NCI-H526 treated with DMSO at 0.1 percent for 48 hours (cell line): Measurements from ENCODE around the gene ITGB6.
A peak's percentile ranks its signal among the peaks of the same experiment; 100 is the strongest.

ENCODE experiments used
- DNase-seq: peaks from one replicate; lab custom pipeline; 2025; lab: John Stamatoyannopoulos, UW

Gene ITGB6

GRCh38 chr2:160087854-160088745 lies 112.0 kb downstream of the ITGB6 start:
- DNase-seq, result no peak

DNA sequence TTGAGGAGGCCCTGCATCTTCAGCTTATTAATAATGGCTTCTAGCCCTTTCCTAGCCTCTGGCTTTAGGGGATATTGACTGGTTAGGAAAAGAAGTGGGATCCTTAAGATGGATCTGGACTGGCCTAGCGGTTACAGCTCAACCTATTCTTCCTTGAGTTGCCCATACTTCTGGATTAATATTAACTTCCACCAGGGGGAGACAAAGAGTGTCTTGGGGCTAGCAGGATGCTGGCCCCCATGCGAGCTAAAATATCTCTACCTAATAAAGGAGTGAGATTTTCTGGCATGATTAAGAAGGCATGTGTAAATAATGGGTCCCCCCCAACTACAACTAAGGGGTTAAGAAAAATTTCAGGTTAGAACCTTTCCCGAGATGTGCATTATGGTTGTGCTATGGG lies 114.4 kb downstream of the ITGB6 start:
- DNase-seq, result no peak

- DNase-seq, result no peak
Measured at GRCh38 chr2:160077912-160078810, 121.9 kb downstream of the ITGB6 start.

DNA sequence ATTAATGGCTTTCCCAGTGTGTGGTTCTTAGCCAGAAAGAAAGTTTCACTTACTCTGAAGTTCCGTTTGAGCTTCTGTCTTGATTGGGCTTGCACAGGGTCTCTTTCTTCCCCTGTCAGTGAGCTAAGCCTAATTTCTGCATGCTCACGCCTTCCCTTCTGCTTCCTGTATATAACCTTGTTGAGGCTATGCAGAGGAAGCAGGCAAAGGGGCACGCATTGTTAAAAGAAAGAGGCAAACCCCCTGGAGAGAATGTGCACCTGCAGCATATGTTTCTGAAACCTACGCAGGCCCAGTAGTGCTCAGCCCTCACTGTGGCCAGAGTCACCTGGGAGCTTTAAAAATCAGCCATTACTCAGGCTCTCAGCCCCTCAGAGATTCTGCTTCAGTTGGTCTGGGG lies 123.2 kb downstream of the ITGB6 start:
- no peak for DNase-seq

- DNase-seq, result no peak
Measured at GRCh38 chr2:160076241-160076640, 123.8 kb downstream of the ITGB6 start.

DNA sequence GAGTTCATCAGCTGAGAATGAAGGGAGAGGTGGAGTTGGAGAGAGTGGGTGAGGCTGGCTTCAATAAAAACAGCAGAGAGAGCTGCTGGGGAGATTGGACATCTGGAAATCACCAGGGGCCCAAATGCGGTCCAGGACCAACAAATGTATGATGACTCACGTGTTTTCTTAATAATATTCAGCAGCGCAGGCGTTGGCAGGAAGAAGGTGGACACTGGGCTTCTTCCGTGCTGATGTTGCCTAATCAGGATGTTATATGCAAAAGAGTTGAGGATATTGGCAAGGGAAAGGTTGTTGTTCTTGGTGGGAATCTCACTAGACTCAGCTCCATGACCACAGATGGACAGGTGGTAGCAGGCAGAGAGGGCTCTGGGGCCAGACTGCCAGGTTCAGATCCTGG lies 124.9 kb downstream of the ITGB6 start:
- DNase-seq, result no peak

GRCh38 chr2:160073284-160073888 lies 126.7 kb downstream of the ITGB6 start:
- DNase-seq, result no peak

DNA sequence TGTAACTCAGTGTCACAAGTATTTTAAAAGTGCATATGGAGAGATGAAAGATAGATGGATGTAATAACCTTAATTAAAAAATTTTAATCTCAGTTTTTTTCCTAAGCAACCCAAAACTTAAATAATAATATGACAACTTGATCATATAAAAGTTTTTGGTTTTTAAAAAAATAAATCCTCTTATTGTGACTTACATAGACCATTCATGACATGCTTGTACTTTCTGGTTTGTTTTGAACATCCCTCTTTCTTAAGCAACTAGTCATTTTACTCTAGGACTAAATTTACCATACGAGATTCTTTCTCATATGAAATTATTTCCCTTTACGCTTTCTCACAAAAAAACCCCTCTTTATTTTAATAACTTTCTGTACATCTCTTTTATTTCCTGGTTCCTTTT lies 131.2 kb downstream of the ITGB6 start:
- no peak for DNase-seq

DNA sequence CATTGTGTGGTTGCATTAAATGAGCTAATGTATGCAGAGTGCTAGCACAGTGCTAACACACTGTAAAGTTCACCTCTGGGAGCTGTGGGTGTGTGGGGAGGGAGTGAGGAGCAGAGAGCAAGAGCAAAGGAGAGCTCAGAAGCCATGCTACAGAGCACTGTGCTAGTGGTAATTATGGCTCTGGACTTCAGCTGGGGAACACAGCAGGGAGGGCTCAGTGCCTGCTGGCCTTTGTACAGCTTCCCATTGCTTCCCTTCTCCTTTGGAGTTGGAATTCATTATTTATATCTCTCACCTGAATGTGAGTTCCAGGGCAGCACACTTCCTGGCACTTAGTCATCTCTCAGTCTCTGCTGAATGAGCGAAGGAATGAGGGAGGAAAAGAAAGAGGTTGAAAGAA lies 135.2 kb downstream of the ITGB6 start:
- no peak for DNase-seq

GRCh38 chr2:160063879-160064612 lies 136.0 kb downstream of the ITGB6 start:
- DNase-seq, result no peak

DNA sequence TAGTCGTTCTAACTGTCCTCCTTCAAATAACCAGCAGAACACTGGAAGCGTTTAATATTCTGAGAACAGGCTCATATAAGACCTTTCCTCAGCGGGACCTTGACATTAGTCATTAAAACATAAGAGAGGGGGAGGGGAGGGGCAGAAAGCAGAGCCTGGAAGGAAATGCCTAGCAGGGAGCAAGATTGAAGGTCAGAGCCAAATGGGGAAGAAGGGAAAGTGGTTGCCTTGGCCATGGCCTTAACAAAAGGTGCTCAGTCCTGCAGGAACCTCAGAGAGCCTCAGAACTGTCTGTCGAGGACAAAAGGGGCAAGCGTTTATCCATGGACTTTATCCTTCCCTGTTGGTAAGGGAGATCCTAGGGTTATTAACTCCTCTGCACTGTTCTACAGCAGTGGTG lies 136.8 kb downstream of the ITGB6 start:
- no peak for DNase-seq

DNA sequence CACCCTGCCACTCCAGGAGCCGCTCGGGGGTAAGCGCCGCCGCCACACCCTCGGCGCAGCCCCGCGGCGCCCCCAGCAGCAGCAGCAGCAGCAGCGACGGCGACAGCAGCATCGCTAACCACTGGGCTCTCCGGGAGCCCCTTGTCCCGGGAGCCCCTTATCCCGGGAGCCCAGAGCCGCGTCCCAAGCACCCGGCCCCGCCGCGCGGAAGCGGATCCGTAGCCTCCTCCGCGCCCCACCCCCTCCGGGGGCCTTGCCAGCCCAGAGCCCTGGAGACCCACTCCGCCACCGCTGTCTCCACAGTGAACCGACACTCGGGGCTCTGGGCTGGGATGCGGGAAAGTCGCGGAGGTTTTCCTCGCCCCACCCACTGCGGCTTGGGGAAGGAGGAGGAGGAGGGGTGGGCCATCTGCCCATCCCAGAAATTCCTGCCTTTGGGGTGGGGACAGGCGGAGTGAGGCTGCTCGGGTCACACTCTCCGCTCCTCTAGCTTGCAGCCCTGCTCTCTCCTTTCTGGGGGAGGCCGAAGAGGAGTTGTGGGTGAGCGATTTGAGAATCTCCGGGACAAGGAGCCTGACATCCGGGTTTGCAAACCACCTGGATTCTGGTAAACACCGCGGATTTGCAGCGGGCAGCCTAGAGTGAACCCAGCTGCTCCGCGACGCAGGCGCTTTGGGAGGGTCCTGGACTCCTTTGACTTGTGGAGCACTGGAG lies 137.6 kb downstream of the ITGB6 start, which contains the start of gene PLA2R1:
Gene PLA2R1 (minus strand): TSS at position 324 of the 714 bp plus-strand sequence. CDS start 212 bp downstream, at position 112.
- DNase-seq, result peak; percentile 56

- no peak for DNase-seq
Measured at GRCh38 chr2:160061944-160062291, 138.2 kb downstream of the ITGB6 start.

DNA sequence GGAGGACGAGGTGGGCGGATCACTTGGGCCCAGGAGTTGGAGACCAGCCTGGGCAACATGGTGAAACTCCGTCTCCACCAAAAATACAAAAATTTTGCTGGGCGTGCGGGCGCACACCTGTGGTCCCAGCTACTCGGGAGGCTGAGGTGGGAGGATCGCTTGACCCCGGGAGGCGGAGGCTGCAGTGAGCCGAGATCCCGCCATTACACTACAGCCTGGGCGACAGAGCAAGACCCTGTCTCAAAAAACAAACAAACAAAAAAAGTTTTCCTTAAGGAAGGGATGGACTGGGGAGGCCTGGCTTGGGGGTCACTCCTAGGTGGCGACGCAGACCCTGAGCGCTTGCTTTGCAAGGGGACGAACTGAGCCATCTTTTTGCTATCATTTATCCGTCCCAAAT lies 138.5 kb downstream of the ITGB6 start:
- DNase-seq, result no peak

GRCh38 chr2:160060297-160060696 lies 139.8 kb downstream of the ITGB6 start:
- no peak for DNase-seq

GRCh38 chr2:160057356-160057755 lies 142.7 kb downstream of the ITGB6 start:
- DNase-seq, result no peak

- DNase-seq, result no peak
Measured at GRCh38 chr2:160055726-160056108, 144.4 kb downstream of the ITGB6 start.

DNA sequence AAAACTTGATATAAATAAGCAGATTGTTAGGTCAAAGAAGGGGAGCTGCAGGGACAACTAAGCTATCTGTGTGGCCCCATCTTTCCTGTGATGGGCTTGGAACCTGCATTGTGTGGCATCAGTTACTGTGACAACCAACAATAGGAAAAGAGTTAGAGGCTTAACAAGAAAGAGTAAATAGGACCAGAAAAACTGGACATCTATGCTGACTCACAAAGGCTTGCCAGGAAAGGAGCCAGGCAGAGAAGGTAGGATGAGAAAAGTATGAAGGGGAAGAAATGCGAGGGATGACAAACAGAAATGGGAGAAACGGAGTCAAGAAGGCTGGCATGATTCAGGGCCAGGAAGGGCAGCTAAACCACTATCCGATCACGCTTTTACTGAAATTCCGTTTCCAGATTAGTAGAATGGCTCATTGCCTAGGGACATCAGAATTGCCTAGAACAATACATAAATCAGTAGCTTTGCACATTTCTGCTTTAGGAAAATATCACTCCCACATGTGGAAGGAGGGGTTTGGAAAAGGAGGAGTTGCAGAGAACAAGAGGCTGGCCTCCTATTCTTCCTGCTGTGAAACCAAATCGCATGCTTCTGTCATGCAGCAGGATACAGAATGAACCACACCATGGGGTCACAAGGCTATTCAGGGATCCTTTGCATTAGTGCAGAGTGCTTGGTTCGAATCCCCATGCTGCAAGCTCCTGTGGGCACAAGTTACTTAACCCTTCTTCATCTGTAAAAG lies 144.9 kb downstream of the ITGB6 start:
- DNase-seq, result no peak

GRCh38 chr2:160053946-160054345 lies 146.1 kb downstream of the ITGB6 start:
- DNase-seq, result no peak

GRCh38 chr2:160052531-160052930 lies 147.5 kb downstream of the ITGB6 start:
- no peak for DNase-seq
